Trophoblast cell (in vitro differentiated cells and primary cell): ENCODE results near the gene FOSB.
A peak's percentile ranks its signal among the peaks of the same experiment; 100 is the strongest.
"Not testable (repeated sequence)": the region's sequence is repeated elsewhere in the genome, so short reads cannot be mapped to it uniquely, and the experiment has no call there.

Experiments used
- DNase-seq, 2 donors: peaks; one replicate each; pipeline ENCODE4 v3.0.0-alpha.2; 2016
- H2AFZ ChIP-seq: 2 replicates; pipeline ENCODE4 v1.6.1; 2013; ENCODE audit warnings: low read length, moderate library complexity, mild to moderate bottlenecking; ENCODE audit not compliant: insufficient read depth, poor library complexity
- H2AK5ac ChIP-seq: 2 replicates; pipeline ENCODE4 v1.6.1; 2013; ENCODE audit warnings: mild to moderate bottlenecking, low read length
- H2BK120ac ChIP-seq: 2 replicates; pipeline ENCODE4 v1.6.1; 2013; ENCODE audit warnings: low read length, mild to moderate bottlenecking, moderate library complexity; ENCODE audit not compliant: insufficient read depth, poor library complexity
- H2BK12ac ChIP-seq: 2 replicates; pipeline ENCODE4 v1.6.1; 2013; ENCODE audit warnings: mild to moderate bottlenecking, low read length, moderate library complexity
- H2BK5ac ChIP-seq: 2 replicates; pipeline ENCODE4 v1.6.1; 2013; ENCODE audit warnings: low read length, low read depth, moderate library complexity, mild to moderate bottlenecking; ENCODE audit not compliant: poor library complexity
- H3K14ac ChIP-seq: 2 replicates; pipeline ENCODE4 v1.6.1; 2013; ENCODE audit warnings: mild to moderate bottlenecking, low read length
- H3K18ac ChIP-seq: 2 replicates; pipeline ENCODE4 v1.6.1; 2013; ENCODE audit warnings: mild to moderate bottlenecking, low read length
- H3K23ac ChIP-seq: 2 replicates; pipeline ENCODE4 v1.6.1; 2013; ENCODE audit warnings: low read length
- H3K27ac ChIP-seq: 2 replicates; pipeline ENCODE4 v1.5.1; 2013; ENCODE audit warnings: low read depth, mild to moderate bottlenecking, inconsistent platforms, low read length, moderate library complexity
- H3K27me3 ChIP-seq: 2 replicates; pipeline ENCODE4 v1.6.1; 2013; ENCODE audit warnings: inconsistent platforms, mild to moderate bottlenecking, low read length, moderate library complexity; ENCODE audit not compliant: insufficient read depth
- H3K36me3 ChIP-seq, 2 experiments: 1 replicate in 1 of 2; 2 replicates in 1 of 2; pipeline ENCODE4 v1.6.1; 2013; ENCODE audit warnings: low read length in 2 of 2, mild to moderate bottlenecking in 2 of 2, moderate library complexity in 1 of 2; ENCODE audit not compliant: insufficient read depth in 2 of 2, control insufficient read depth in 1 of 2
- H3K4ac ChIP-seq: 2 replicates; pipeline ENCODE4 v1.6.1; 2013; ENCODE audit warnings: low read depth, mild to moderate bottlenecking, low read length, moderate library complexity
- H3K4me1 ChIP-seq, 2 experiments: 1 replicate in 1 of 2; 2 replicates in 1 of 2; pipeline ENCODE4 v1.6.1; 2013; ENCODE audit warnings: low read length in 2 of 2, mild to moderate bottlenecking in 2 of 2, moderate library complexity in 1 of 2; ENCODE audit not compliant: insufficient read depth in 2 of 2, control insufficient read depth in 1 of 2
- H3K4me2 ChIP-seq: 2 replicates; pipeline ENCODE4 v1.6.1; 2013; ENCODE audit warnings: inconsistent platforms, mild to moderate bottlenecking, low read length, moderate library complexity
- H3K4me3 ChIP-seq: 2 replicates; pipeline ENCODE4 v1.5.1; 2013; ENCODE audit warnings: mild to moderate bottlenecking, low read depth, low read length, inconsistent platforms
- H3K79me1 ChIP-seq: one replicate; pipeline ENCODE4 v1.6.1; 2013; ENCODE audit warnings: low read length
- H3K79me2 ChIP-seq: 2 replicates; pipeline ENCODE4 v1.6.1; 2013; ENCODE audit warnings: low read length, mild to moderate bottlenecking; ENCODE audit not compliant: control insufficient read depth, insufficient read depth, poor library complexity
- H3K9ac ChIP-seq: 2 replicates; pipeline ENCODE4 v1.6.1; 2013; ENCODE audit warnings: mild to moderate bottlenecking, low read length
- H3K9me3 ChIP-seq: 2 replicates; pipeline ENCODE4 v1.6.1; 2013; ENCODE audit warnings: low read depth, mild to moderate bottlenecking, control low read depth, inconsistent platforms, low read length; ENCODE audit not compliant: insufficient read depth
- H4K12ac ChIP-seq: 2 replicates; pipeline ENCODE4 v1.6.1; 2013; ENCODE audit warnings: low read depth, mild to moderate bottlenecking, low read length, moderate library complexity
- H4K8ac ChIP-seq: 2 replicates; pipeline ENCODE4 v1.6.1; 2013; ENCODE audit warnings: low read depth, mild to moderate bottlenecking, low read length, moderate library complexity
- H4K91ac ChIP-seq: one replicate; pipeline ENCODE4 v1.6.1; 2013; ENCODE audit warnings: low read depth, mild to moderate bottlenecking, low read length, moderate library complexity
- WGBS: extraction: QIAGEN DNeasy Blood & Tissue Kit; methylation state at CpG from one replicate; pipeline ENCODE4 v1.1.7; 2013; ENCODE audit warnings: missing lambda C conversion rate; ENCODE audit not compliant: insufficient read length, insufficient coverage; ENCODE audit errors: extremely low coverage; 5-methylcytosine and 5-hydroxymethylcytosine counted together

The FOSB gene

DNA sequence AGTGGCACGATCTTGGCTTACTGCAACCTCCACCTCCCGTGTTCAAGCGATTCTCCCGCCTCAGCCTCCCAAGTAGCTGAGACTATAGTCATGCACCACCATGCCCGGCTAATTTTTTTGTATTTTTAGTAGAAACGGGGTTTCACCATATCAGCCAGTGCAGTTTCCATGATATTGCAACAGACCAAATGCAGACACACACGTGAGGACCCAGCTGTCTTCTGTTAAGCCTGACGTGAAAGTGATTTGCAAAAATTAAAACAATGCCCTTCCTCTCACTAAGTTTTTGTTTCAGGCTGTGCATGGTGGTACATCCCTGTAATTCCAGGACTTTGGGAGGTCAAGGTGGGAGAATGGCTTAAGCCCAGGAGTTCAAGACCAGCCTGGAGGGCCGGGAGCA, 36.8 kb upstream of the FOSB start:
- H4K91ac ChIP-seq, H3K36me3 ChIP-seq, H2AFZ ChIP-seq, H2AK5ac ChIP-seq, H3K79me1 ChIP-seq, H2BK12ac ChIP-seq, H3K4me1 ChIP-seq, H4K8ac ChIP-seq, H3K4me3 ChIP-seq, H2BK5ac ChIP-seq, H3K79me2 ChIP-seq, H3K4me2 ChIP-seq, H3K27ac ChIP-seq, H3K9ac ChIP-seq, H3K23ac ChIP-seq, H3K4ac ChIP-seq, H3K14ac ChIP-seq, H3K18ac ChIP-seq, H2BK120ac ChIP-seq, H3K27me3 ChIP-seq, H3K9me3 ChIP-seq, H4K12ac ChIP-seq: not testable (repeated sequence)
- peak in 1 of 2 donors; percentile 71 for DNase-seq
- no CpG with 5 or more reads among the region's 9 CpGs for WGBS

DNA sequence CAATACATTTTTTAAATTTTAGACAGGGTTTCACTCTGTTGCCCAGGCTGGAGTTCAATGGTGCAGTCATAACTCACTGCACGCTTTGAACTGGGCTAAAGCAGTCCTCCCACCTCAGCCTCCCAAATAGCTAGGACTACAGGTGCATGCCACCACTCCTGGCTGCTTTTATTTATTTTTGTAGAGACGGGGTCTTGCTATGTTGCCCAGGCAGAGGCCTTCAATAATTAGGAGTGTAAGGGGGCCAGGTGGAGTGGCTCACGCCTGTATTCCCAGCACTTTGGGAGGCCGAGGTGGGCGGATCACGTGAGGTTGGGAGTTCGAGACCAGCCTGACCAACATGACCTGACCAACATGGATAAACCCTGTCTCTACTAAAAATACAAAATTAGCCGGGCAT, 35.3 kb upstream of the FOSB start:
- not testable (repeated sequence) for H3K14ac ChIP-seq, H4K12ac ChIP-seq, H3K18ac ChIP-seq, DNase-seq, H3K9me3 ChIP-seq, H3K27ac ChIP-seq, H2BK12ac ChIP-seq, H2BK120ac ChIP-seq, H3K4ac ChIP-seq, H2BK5ac ChIP-seq, H3K4me3 ChIP-seq, H2AK5ac ChIP-seq, H3K79me1 ChIP-seq, H3K4me2 ChIP-seq, H3K4me1 ChIP-seq, H3K36me3 ChIP-seq, H3K27me3 ChIP-seq, H3K79me2 ChIP-seq, H3K23ac ChIP-seq, H4K8ac ChIP-seq, H4K91ac ChIP-seq, H3K9ac ChIP-seq, H2AFZ ChIP-seq
- WGBS = no CpG with 5 or more reads among the region's 8 CpGs

DNA sequence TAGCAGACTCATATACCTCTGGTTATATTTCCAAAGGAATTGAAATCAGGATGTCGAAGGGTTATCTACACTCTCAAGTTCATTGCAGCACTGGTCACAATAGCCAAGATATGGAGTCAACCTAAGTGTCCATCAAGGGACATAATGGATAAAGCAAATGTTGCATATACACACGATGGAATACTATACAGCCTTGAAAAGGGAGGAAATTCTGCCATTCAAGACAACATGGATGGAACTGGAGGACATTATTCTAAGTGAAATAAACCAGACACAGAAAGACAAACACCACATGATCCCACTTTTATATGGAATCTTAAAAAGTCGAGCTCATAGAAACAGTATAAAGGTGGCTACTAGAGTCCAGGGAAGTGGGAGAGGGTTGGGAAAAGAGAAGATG, 30.5 kb upstream of the FOSB start:
- Histone ChIP-seq H2BK5ac (no peak overlapping the region), H3K9me3 (no peaks in the 10 kb centered on the region), H3K27me3 (no peaks in the 10 kb centered on the region), H3K4ac (no peak overlapping the region), H3K23ac (no peak overlapping the region), H3K79me1 (peaks cover 13% of the 10 kb centered on the region), H4K8ac (no peak overlapping the region), H3K4me3 (no peak overlapping the region), H3K4me1 (peaks cover 7 to 12% of the 10 kb centered on the region in 2 experiments), H2BK120ac (no peak overlapping the region), H3K27ac (no peak overlapping the region), H3K9ac (no peak overlapping the region), H2AFZ (no peak overlapping the region), H3K14ac (no peak overlapping the region), H2AK5ac (no peak overlapping the region), H2BK12ac (no peak overlapping the region), H4K91ac (no peak overlapping the region), H3K4me2 (no peak overlapping the region), H4K12ac (no peak overlapping the region), H3K79me2 (peaks cover 5% of the 10 kb centered on the region), H3K18ac (no peak overlapping the region), H3K36me3 (no peaks in the 10 kb centered on the region)
- DNase-seq = no peak
- no CpG with 5 or more reads among the region's 3 CpGs for WGBS

DNA sequence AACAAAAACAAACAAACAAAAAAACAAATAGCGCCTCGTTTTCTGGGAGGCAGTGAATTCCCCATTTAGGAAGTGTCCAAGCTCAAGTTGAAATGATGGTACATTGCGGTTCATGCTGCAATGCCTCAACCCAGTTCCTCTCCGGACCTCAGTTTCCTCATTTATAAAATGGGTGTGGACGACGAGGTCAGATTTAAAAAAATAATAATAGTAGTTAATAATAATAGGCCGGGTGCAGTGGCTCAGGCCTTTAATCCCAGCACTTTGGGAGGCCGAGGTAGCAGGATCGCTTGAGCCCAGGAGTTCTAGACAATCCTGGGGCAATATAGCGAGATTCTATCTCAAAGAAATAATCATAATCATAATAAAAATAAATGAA, 28.6 kb upstream of the FOSB start:
- Histone ChIP-seq H2BK12ac (no peak overlapping the region), H3K14ac (no peak overlapping the region), H3K9ac (no peak overlapping the region), H3K4ac (no peak overlapping the region), H2BK120ac (no peak overlapping the region), H4K8ac (no peak overlapping the region), H4K12ac (no peak overlapping the region), H3K27me3 (no peaks in the 10 kb centered on the region), H2AK5ac (no peak overlapping the region), H2AFZ (no peak overlapping the region), H3K18ac (no peak overlapping the region), H2BK5ac (no peak overlapping the region), H3K4me2 (no peak overlapping the region), H3K27ac (no peak overlapping the region), H3K4me3 (no peak overlapping the region), H3K23ac (no peak overlapping the region), H3K79me1 (peaks cover 25% of the 10 kb centered on the region), H3K9me3 (no peaks in the 10 kb centered on the region), H4K91ac (no peak overlapping the region), H3K36me3 (no peaks in the 10 kb centered on the region), H3K4me1 (peaks cover 11 to 16% of the 10 kb centered on the region in 2 experiments), H3K79me2 (peaks cover 10% of the 10 kb centered on the region)
- WGBS = no CpG with 5 or more reads among the region's 10 CpGs
- DNase-seq = no peak
